HG02759 (cell line): ENCODE measurements around the gene NIF3L1.
"Not testable (repeated sequence)": the region's sequence is repeated elsewhere in the genome, so short reads cannot be mapped to it uniquely, and the experiment has no call there.

ENCODE experiments used
- ATAC-seq: cut with Tn5 transposase; IDR thresholded peaks from one replicate; pipeline ENCODE4 v1.9.1; 2021; ENCODE audit warnings: mild to moderate bottlenecking, moderate library complexity; ENCODE audit not compliant: unreplicated experiment

NIF3L1 gene

DNA sequence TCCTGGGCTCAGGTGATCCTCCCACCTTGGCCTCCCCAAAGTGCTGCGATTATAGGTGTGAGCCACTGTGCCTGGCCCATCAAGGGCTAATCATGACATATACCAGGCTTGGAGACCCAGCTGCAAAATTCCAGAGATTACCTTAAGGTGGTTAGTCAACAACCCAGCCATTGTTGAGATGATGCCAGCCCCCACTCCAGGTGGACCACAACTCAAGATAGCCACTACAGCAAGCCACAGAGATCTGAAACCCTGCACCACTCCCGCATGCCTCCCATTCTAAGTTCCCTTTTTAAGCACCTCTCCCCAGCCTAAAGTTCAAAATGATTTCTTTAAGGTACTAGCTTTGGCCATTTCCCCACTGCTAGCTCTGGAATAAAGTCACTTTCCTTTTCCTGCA lies 20.2 kb upstream of the NIF3L1 start:
- no peak for ATAC-seq

DNA sequence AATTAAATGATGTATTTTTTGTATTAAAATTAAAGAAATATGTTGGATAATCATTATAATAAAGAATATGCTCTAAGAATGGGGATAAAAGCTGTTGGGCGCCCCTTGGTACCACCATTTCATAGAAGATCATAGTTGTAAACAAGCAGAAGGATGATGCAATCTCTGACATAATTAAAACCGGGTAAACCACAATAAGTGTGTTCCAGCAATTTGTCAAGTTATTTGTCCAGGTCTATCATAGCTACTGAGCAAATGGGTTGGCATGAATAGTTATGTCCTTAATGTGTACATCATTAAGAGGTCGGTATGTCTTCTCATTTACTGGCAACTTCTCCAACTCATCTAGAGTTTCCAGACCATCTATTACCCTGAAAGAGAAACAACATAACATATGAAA lies 18.0 kb upstream of the NIF3L1 start:
- no peak for ATAC-seq

DNA sequence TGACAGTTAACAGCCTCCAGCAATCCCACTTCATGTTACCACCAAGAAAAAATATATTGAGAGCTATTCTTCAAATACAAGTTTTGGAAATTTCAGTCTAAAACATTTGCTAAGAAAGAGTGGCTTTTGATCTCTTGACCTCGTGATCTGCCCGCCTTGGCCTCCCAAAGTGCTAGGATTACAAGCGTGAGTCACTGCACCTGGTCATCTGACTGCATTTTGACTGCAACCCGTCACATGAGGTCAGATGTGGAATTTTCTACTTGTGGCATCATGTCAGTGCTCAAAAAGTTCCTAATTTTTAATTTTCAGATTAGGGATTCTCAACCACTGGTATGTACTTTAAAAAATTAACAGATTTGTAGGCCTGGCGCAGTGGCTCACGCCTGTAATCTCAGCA lies 15.6 kb upstream of the NIF3L1 start:
- ATAC-seq: no peak

DNA sequence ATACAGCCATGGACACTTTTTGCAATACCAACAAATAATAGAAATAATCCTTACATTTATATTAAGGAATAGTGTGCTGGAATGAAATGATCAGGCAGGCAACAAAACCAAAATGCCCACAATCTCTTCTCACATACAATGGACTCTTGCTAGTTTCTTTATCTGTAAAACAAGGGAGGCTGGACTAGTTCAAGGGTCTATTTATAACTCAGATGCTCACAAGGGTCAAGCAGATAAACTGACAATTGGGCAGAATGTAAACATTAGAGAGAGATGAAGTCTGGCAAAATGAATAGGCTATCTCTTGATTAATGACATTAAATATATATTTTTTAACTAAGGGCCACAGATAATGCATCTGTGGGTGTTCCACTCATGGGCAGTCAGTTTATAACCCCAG lies 11.7 kb upstream of the NIF3L1 start:
- no peak for ATAC-seq

DNA sequence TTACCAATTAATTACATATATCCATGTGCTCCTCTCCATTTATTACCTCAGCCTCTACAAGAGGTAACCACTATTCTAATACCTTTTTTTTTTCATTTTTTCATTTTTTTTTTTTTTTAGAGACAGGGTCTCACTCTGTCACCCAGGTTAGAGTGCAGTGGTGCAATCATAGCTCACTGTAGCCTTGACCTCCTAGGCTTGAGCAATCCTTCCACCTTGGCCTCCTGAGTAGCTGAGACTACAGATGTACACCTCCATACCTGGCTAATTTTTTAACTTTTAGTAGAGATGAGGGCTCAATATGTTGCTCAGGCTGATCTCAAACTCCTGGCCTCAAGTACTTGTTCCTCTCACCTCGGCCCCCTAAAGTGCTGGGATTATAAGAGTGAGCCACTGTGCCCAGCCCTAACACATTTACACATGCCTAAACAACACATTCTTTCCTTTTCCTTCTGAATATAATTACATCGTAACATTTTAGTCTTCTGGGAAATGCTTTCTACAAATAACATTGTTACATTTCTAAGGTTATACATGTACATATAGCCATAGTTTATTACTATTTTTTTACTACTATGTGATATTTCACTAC lies 10.8 kb upstream of the NIF3L1 start:
- no peak for ATAC-seq

DNA sequence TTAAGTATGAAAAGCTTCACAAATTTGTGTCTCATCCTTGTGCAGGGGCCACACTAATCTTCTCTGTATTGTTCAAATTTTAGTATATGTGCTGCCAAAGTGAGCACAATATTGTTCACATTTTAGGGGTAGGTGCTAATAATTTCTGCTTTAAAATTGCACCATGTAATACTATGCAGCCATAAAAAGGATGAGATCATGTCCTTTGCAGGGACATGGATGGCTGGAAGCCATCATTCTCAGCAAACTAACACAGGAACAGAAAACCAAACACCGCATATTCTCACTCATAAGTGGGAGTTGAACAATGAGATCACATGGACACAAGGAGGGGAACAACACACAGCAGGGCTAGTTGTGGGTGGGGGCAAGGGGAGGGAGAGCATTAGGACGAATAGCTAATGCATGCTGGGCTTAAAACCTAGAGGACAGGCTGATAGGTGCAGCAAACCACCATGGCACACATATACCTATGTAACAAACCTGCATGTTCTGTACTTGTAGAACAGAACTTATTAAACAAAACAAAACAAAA lies 7.4 kb upstream of the NIF3L1 start:
- not testable (repeated sequence) for ATAC-seq

DNA sequence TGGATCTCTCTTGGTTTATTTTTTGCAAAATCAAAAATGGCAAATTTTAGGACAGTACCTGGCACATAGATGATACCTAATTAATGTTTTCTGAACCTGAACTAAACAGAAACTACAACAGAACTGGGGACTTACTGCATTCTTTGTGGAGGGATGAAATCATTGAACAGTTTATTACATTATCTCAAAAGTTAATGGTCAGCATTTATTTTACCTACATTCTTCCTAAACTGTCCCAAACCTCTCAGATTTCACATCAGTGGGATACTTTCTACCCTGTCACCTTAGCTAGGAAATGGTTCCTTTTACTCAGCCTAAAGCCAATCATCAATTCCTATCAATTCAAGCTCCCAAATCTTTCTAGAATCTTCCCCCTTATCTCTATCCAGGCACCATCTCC lies 10.3 kb downstream of the NIF3L1 start:
- no peak for ATAC-seq

DNA sequence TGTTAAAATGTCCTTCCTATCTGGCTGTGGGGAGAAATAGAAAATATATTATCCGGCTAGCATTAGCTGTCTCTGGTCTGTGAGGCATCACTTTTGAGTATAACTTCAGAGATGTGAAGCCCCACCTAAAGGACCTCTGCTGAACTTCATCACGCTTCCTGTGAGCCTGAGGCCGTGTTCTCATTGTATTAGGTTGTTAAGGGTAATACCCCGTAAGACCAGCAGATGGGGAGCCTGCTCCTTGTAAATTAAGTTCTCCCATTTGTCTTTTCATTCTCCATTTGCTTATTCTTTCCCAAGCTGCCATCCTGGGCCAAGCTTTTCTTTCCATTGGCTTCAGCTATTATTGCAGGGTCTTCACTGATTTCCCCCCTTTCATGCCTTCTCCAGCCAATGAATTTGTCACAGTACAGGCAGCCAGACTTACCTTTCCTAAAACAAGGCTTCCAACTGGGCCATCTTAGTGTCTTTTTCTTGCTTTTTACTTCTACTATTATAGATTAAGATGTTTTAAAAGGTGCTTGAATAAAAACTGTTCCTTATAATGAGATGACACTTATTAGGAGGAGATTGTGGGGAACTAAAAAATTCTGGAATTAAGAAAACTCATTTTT lies 12.4 kb downstream of the NIF3L1 start:
- ATAC-seq: peak; percentile 98

DNA sequence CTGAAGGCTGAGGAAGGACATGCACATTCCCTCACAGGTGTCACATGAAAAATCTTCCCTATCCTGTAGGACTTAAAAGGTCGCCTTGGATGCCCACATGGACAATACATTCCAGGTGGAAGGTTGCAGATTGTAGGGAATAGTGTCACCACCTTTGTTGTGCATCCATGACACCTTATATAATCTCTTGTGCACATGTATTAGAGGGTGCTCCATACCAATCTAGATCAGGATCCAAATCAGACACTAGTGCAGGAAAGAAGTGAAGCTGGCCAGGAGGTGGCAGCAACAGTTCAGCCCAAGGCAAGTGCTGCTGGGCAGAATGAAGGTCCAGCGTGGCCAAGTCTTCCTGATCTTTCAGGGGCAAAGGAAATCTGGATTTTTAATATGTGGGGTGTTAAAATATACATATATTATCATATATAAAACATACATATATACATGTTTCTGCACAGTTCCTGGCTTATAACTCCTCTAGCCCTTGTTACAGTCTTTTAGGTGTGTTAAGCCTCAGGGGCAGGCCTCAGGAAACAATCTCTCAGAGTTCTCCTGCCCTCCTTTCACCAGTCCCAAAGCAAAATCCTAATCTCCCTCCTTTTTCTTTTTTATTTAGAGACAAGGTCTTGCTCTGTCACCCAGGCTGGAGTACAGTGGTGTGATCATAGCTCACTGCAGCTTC lies 16.6 kb downstream of the NIF3L1 start:
- ATAC-seq: no peak

DNA sequence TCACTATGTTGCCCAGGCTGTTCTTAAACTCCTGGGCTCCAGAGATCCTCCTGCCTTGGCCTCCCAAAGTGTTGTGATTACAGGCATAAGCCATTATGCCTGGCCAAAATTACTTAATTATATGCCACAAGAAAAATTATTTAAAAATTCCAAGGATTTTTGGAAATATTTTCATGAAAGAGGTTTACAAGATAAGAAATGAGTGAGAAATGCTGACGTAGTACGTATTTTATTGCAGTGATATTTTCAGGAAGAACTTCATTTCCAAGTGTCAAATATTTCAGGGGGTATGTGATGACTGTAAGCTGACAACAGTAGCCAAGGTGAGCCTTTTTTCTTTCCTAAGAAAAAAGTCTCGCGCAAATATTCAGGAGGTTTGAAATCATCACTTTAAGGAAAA lies 20.8 kb downstream of the NIF3L1 start:
- no peak for ATAC-seq

DNA sequence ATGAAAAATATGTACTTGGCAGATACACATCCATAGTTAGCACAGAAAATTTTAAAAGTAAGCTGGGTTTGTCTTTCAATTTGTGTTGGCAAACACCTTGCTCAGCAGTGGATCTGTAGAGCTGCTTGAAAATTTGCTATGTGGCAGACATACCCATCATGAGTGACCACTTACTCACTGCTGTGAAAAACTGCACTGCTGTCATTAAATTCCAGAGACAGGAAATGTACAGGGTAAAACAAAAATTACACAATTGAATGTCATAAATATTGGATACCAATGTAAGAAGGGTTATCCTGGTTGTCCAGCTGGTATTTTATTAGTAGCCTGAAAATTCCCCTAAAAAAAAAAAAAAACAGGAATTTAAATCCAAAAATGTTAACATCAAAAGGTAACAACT lies 24.5 kb downstream of the NIF3L1 start:
- ATAC-seq: no peak

DNA sequence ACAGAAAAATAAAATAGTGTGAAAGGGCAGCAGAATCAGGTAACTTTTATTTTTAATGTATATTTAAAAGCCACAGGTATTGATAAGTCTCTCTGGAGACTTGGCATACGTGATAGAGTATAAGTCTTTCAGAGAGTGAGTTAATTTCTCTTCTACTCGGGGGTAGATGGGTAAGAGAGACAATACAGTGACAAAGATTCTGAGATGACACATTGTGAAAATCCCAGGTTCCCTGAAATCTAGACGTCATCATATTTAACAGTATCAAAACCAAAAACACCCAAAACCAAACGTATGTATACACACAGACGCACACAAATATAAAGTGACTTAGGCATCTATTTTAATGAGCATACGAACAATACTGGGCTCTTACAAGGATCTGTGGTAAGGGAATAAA lies 33.3 kb downstream of the NIF3L1 start:
- no peak for ATAC-seq

DNA sequence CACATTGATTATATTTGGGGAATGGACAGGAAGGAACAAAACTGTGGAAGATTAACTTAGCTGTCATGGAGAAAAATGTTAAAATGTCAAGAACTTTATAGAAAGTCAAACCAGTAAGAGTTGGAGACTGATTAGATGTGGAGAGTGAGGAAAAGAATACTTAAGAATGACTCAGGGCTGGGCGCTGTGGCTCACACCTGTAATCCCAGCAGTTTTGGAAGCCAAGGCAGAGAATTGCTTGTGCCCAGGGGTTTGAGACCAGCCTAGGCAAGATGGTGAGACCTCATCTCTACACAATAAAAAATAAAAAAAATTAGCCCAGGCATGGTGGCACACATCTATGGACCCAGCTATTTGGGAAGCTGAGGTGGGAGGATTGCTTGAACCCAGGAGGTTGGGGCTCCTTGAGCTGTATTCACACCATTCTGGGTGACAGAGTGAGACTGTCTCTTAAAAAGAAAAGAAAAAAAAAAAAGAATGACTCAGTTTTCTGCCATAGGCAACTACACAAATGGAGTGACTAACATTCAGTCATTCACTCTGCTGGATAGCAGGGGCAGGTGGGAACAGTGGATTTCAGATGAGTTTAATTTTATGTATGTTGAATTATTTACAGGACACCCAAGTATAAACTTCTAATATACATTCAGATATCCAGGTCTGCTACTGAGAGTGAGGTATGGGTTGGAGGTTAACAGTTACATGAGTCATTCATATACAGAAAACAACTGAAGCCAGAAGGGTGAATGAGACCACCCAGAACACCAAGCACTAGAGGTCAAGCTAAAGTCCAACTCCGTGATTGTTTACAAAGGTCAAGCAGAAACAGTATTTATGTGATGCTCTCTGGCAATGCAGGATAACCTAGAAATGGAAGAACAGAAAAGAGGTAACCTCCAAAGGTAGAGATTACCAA lies 40.4 kb downstream of the NIF3L1 start:
- no peak for ATAC-seq

DNA sequence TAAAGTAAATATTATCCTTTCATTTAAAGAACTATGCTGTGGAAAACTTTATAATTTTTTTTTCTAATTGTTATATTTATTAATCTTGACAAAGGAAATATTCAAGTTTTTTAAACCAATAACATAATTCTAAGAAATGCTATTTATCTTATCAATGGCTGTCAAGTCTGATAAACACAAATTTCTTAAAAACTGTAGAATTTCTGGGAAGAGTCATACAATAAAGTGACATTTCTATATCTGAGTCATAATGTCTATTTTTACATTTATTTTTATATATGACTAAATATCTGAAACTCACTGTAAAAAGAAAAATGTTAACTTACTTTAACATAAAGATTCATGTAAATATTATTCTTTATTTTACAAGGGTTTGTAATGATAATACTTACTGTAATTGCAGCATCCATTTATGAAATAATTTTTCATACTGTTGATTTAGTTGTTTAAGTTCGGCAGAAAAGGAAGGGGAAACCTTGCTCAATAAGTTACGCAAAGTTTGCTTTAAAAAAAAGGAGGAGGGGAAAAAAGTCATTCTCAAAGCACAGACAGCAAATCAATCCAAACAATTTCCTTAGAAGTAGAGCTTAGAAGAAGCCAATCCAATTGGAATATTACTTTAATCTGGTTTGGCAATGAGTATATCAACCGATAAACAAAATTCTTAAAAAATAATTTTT lies 41.9 kb downstream of the NIF3L1 start:
- ATAC-seq: no peak

DNA sequence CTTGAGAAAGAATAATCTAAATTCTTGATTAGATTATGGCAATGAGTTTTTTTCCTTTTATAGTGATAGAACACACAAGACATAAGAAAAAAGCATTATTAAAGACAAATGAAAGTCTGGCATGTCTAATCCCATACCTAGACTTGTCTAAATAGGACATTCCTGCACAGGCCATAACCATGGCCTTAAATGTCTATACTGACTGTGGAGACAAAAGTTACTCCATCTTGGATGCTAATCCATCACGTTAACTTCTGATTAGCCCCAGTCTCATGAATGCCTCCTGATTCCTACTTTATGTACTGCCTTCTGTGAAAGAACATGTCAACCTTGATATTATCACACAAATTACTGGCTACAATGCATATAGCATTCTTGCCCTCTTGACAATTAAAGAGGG lies 50.7 kb downstream of the NIF3L1 start:
- no peak for ATAC-seq

DNA sequence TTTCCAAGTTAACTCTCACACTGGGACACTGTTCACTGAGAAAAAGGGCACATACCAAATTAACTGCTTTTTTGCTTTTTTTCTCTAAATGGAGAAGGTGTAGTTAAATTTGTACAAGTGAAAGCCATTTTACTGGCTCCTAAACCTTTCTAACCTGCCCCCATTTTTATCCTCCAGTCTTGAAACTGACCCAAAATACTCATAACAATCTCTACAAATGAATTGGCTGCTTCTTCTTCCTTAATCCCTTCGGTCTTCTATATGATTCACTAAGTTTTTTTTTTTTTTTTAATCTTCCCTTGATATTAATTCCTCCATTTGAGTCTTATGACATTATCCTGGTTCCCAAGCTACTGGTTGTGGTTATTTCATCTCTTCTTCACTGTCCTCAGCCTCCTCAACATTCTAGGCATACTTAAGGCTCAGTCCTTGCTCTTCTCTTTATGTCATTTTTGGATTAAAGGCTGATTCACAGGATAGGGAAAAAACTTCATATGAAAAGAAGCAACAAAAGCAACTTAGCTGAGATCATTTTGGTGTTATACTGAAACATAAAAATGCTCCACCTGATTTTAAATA lies 54.4 kb downstream of the NIF3L1 start:
- no peak for ATAC-seq

DNA sequence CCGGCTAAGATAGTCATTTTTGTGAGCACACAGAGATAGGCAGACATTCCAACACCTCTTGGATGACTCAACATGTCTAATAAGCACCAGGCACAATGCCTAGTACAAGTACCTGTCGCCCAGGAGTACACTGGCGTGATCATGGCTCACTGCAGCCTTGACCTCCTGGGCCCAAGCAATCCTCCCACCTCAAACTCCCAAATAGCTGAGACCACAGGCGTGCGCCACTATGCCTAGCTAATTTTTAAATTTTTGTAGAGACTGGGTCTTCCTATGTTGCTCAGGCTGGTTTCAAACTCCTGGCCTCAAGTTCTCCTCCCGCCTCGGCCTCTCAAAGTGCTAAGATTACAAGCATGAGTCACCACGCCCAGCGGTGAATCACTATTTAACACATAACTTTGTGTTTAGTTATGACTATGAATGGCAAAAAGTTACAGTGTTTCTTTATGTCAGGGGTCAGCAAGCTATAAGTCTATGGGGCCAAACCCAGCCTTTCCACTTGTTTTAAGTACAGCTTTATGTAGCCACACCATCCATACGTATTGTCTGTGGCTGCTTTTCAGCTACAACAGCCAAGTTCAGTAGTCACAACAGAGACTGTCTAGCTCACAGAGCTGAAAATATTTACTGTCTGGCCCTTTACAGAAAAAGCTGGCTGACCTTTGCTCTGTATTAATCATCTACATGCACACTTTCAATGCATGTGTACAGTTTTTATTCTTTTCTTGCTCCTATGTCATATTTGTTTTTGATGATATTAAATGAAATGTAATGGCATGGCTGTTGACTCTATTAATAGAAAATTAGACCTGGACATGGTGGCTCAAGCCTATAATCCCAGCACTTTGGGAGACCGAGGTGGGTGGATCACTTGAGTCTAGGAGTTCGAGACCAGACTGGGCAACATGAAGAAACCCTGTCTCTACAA lies 55.6 kb downstream of the NIF3L1 start:
- ATAC-seq: peak; percentile 59

DNA sequence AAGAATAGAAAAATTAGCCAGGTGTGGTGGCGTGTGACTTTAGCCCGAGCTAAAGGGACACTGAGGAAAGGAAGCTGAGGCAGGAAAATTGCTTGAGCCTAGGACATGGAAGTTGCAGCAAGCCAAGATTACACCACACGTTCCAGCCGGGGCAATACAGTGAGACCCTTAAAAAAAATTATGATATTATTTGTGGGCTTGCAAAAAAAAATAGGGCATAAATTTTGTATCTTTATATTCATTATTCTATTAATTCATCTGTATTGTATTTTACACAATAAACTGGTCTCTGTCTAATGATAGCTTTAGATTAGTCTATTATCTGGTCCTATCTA lies 56.2 kb downstream of the NIF3L1 start:
- no peak for ATAC-seq

DNA sequence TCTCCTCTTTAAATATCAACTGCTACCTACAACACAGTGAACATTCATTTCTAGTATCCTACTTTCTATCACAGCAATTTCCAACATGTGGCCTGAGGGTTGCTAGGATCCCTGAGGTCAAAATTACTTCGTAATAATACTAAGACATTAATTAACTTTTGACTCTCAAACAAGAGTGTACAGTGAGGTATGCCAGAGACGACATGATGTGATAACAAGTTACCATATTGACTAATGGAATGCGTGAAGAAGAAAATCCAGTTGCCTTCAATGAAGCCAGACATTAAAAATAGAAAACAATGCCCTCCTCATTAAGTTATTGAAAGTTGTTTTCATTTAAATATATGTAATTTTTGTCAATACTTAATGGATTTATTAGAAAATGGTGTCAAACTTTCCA lies 61.2 kb downstream of the NIF3L1 start:
- no peak for ATAC-seq
